ENCODE measurements around the gene H2BW2.

H2BW2 gene

GRCh38 chrX:104085919-104086318, 46.2 kb downstream of the H2BW2 start:
- no peak for TF ChIP-seq CTCF (conservative IDR thresholded peaks at IDR 0.05)
- no peak overlapping the region for H3K27ac ChIP-seq

Measured in VCaP (cell line).